SK-N-MC (cell line): ENCODE measurements around the gene PLEKHA6.

Experiments used
- EZH2 ChIP-seq: fragments of 200-600 bp; sonication (generic); IDR thresholded peaks from one replicate; pipeline ENCODE4 v1.6.1; 2017; ENCODE audit warnings: antibody characterized with exemption
- POLR2AphosphoS5 ChIP-seq: IDR thresholded peaks from 2 replicates; pipeline ENCODE4 v1.6.1; 2012; ENCODE audit warnings: mild to moderate bottlenecking, low read depth, low read length, borderline replicate concordance

DNA sequence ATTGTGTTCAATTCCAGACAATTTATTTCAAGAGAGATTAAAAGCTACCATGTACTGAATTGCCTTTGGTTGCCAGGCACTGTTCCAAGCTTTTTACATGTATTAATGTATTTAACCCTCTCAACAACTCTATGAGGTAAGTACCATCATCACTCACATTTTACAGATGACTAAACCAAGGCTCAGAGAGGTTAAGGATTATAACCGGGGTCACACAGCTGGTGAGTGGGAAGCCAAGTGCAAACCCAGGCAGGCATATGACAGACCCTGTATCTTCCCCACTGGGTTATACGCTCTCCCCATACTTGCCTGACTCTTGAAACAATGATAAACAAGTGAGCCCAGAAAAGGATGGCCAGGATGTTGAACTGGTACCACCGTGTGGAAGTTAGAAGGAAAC, 16.5 kb downstream of the PLEKHA6 start:
- no peak for TF ChIP-seq EZH2
- no peak for TF ChIP-seq POLR2AphosphoS5
